ENCODE measurements around the gene GOLGA6B. TPM values are rescaled to one million over a fixed set of nuclear protein-coding genes. Genes with fewer than 3 reads are reported as not detected.
A peak's percentile ranks its signal among the peaks of the same experiment; 100 is the strongest.
"Not testable (repeated sequence)": the region's sequence is repeated elsewhere in the genome, so short reads cannot be mapped to it uniquely, and the experiment has no call there.

Gene GOLGA6B
- total and polyA plus RNA-seq, 7 donors: not detected

- TF ChIP-seq POLR2A (IDR thresholded peaks at IDR 0.05) (no peak), EP300 (IDR thresholded peaks at IDR 0.05) (no peak)
- 89 to 91% methylated on average over 10 of the region's 10 CpGs for WGBS, 2 donors
- H3K36me3 ChIP-seq: no peaks in the 10 kb centered on the region
- no peak overlapping the region for H3K4me3 ChIP-seq
- intact Hi-C loops (cut with DNase I): no loop called here
- no peaks in the 10 kb centered on the region for H3K9me3 ChIP-seq
- no peaks in the 10 kb centered on the region for H3K27me3 ChIP-seq
- no peak overlapping the region for H3K27ac ChIP-seq
- no peaks in the 10 kb centered on the region for H3K4me1 ChIP-seq
- no peak for DNase-seq
Measured at GRCh38 chr15:72616491-72617210, 37.8 kb upstream of the GOLGA6B start.

GRCh38 chr15:72623854-72624253 is 30.6 kb upstream of the GOLGA6B start:
- intact Hi-C loops (cut with DNase I); H3K36me3 ChIP-seq; H3K27me3 ChIP-seq; DNase-seq; H3K9me3 ChIP-seq; H3K27ac ChIP-seq; H3K4me1 ChIP-seq; H3K4me3 ChIP-seq: not testable (repeated sequence)
- 95 to 97% methylated on average over 4 of the region's 4 CpGs for WGBS, 2 donors

- H3K27ac ChIP-seq; intact Hi-C loops (cut with DNase I); DNase-seq; H3K36me3 ChIP-seq; H3K4me1 ChIP-seq; H3K4me3 ChIP-seq; H3K27me3 ChIP-seq; H3K9me3 ChIP-seq: not testable (repeated sequence)
- 78 to 83% methylated on average over 3 of the region's 3 CpGs for WGBS, 2 donors
Measured at GRCh38 chr15:72626153-72626552, 28.3 kb upstream of the GOLGA6B start.

GRCh38 chr15:72628249-72629067 is 26.0 kb upstream of the GOLGA6B start:
- intact Hi-C loops (cut with DNase I); H3K36me3 ChIP-seq: not testable (repeated sequence)
- 88 to 91% methylated on average over 11 of the region's 11 CpGs for WGBS, 2 donors

GRCh38 chr15:72629068-72629570 is 25.4 kb upstream of the GOLGA6B start:
- DNase-seq; H3K4me1 ChIP-seq; H3K36me3 ChIP-seq; H3K4me3 ChIP-seq; H3K9me3 ChIP-seq; intact Hi-C loops (cut with DNase I); H3K27me3 ChIP-seq; H3K27ac ChIP-seq: not testable (repeated sequence)
- 77 to 84% methylated on average over 7 of the region's 7 CpGs for WGBS, 2 donors

More at GRCh38 chr15:72628249-72629067, 26.0 kb upstream of the GOLGA6B start:
- not testable (repeated sequence) for H3K9me3 ChIP-seq, H3K4me3 ChIP-seq, H3K27ac ChIP-seq, DNase-seq, H3K27me3 ChIP-seq, H3K4me1 ChIP-seq

- peak; percentile 91 for DNase-seq
- H3K27me3 ChIP-seq; intact Hi-C loops (cut with DNase I); H3K4me1 ChIP-seq; H3K9me3 ChIP-seq; H3K36me3 ChIP-seq: not testable (repeated sequence)
- TF ChIP-seq POLR2AphosphoS5 (IDR thresholded peaks at IDR 0.05): peak in 2 of 4 donors; percentile 50 to 54
- Histone ChIP-seq H3K27ac (peak overlapping the region in 2 of 4 donors; percentile 39 to 70), H3K4me3 (peak overlapping the region; percentile 8 to 43 (median 26))
- 0 to 1% methylated on average over 25 to 27 of the region's 43 CpGs for WGBS, 2 donors
Measured at GRCh38 chr15:72636519-72637282, 17.8 kb upstream of the GOLGA6B start.

- H3K4me3 ChIP-seq; DNase-seq; H3K9me3 ChIP-seq; intact Hi-C loops (cut with DNase I); H3K4me1 ChIP-seq; H3K27me3 ChIP-seq; H3K27ac ChIP-seq; H3K36me3 ChIP-seq: not testable (repeated sequence)
- no CpG with 5 or more reads among the region's 26 CpGs for WGBS, 2 donors
Measured at GRCh38 chr15:72639759-72640483, 14.6 kb upstream of the GOLGA6B start.

GRCh38 chr15:72642271-72642670 is 12.2 kb upstream of the GOLGA6B start:
- H3K27ac ChIP-seq; H3K4me3 ChIP-seq; H3K4me1 ChIP-seq; DNase-seq; intact Hi-C loops (cut with DNase I); H3K27me3 ChIP-seq; H3K36me3 ChIP-seq; H3K9me3 ChIP-seq: not testable (repeated sequence)
- WGBS, 2 donors: no CpG with 5 or more reads among the region's 2 CpGs

GRCh38 chr15:72648631-72649253 is 5.8 kb upstream of the GOLGA6B start:
- DNase-seq: peak; percentile 40
- H3K36me3 ChIP-seq; H3K27me3 ChIP-seq; intact Hi-C loops (cut with DNase I); H3K27ac ChIP-seq; H3K9me3 ChIP-seq; H3K4me3 ChIP-seq; H3K4me1 ChIP-seq: not testable (repeated sequence)
- WGBS, 2 donors: 79 to 84% methylated on average over 8 of the region's 10 CpGs

GRCh38 chr15:72656014-72656413 is 1.5 kb downstream of the GOLGA6B start:
- H3K27ac ChIP-seq; H3K4me3 ChIP-seq; H3K27me3 ChIP-seq; H3K4me1 ChIP-seq; intact Hi-C loops (cut with DNase I); H3K36me3 ChIP-seq; DNase-seq; H3K9me3 ChIP-seq: not testable (repeated sequence)
- WGBS, 2 donors: no CpG with 5 or more reads among the region's 3 CpGs

- DNase-seq: peak; percentile 24
- intact Hi-C loops (cut with DNase I); H3K4me3 ChIP-seq; H3K27me3 ChIP-seq; H3K36me3 ChIP-seq; H3K4me1 ChIP-seq; H3K9me3 ChIP-seq; H3K27ac ChIP-seq: not testable (repeated sequence)
- WGBS, 2 donors: 40 to 65% methylated on average over 8 of the region's 10 CpGs
Measured at GRCh38 chr15:72661081-72661480, 6.6 kb downstream of the GOLGA6B start.

Measured in sigmoid colon (tissue), 7 donors.